Stimulated activated CD4-positive, alpha-beta T cell treated with anti-CD3 and anti-CD28 coated beads, Interleukin-12 subunit alpha, Interleukin-12 subunit beta, amount 100 ng/mL, for 24 hours (primary cell): ENCODE results near the gene HS1BP3.

Experiments used
- DNase-seq, 2 experiments: peaks; one replicate each; pipeline ENCODE4 v3.0.0-alpha.2; 2020; ENCODE audit warnings: low read depth in 2 of 2

Gene HS1BP3

GRCh38 chr2:20600756-20601325, 50.1 kb downstream of the HS1BP3 start:
- DNase-seq = no peak

DNA sequence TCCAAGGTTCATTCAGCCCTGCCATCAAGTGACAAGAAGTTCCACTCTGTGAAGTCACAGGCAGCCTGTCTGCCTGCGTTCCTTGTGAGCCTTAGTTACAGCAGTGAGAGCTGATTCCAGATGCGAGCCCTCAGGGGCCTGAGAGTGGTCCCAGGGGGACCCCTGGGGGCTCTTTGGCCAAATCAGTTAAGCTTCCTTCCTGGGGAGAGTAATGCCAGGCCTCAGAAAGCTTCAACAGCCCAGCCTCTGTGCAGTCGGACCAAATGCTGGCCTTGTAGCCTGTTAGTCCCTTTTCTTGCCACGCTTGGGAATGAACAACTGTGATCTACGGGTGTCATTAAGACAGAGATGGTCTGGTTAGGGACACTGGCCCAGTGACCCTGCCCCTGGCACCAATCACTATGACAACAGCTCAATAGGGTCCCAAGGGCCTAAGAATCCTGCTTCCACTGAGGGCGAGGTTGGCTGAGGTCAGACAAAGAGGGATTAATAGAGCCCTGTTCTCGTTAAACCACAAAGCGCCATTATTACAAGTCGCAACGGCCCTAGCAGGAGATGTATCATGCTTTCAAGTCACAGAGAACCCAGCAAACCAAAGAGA, 50.9 kb downstream of the HS1BP3 start:
- no peak for DNase-seq

DNA sequence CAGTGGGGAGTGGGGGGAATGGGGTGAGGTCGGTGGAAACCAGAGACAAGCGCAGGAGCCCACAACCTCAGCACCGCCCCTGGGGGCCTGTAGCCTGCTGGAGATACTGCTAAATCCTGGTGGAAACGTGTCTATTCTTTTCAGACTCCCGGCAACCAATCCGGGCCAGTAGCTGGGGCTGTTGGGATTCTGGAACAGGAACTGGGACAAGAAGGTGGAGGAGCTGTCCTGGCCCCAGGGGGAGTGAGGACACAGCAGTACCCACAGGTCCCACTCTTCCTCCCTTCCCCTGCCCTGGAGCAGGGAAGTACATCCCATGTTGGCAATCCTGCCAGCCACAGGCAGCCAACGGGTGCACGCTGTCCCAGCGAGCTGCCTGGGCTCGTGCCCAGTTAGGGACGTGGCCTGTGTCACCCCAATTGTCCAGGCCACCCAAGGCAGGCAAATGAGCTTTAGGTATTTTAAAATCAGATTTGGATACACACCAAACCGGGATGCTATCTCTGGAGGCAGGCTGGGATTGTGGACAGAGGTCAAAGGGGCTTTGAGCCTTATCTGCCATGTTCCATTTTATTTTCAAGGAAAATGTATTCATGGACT, 51.8 kb downstream of the HS1BP3 start:
- no peak for DNase-seq

- DNase-seq = no peak
Measured at GRCh38 chr2:20597860-20598183, 53.1 kb downstream of the HS1BP3 start.

DNA sequence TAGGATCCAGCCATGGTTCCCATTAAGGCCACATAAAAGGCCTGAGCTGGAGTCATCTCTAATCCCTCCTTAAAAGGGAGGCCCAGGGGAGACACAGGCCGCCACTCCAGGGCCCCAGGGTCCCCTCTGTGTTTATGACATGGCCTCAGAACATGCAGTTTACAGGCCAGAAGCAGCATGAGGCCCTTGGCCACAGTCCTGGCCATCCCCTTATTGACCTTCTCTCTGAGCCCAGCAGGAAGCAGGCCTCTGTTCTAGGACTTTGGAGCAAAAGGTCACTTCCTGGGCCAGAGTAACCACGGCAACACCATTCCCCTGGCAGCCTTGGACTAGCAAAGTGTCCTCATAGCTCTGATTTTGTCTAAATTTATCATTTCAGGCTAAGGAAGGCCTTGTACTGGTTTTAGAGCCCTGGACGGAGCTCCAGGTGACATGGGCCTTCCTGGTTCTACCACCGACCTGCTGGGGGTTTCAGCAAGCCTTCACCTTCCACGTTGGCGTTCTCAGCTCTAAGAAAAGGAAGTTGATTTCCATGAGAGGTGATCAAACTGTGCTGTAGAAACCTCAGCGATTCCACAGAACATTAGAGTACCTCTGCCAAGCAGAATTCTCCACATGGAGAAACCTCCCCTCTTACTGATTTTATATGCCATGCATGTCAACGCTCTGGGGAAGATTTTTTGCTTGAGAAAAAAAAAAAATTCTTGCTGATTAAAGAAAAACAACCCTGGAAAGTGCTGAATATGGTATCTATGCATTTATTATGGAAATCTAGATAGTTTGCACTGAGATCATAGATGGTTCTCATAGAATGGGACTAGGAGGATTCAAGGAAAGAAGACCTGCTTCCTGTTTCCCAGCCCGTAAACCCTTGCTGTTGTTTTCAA, 53.7 kb downstream of the HS1BP3 start:
- no peak for DNase-seq

DNA sequence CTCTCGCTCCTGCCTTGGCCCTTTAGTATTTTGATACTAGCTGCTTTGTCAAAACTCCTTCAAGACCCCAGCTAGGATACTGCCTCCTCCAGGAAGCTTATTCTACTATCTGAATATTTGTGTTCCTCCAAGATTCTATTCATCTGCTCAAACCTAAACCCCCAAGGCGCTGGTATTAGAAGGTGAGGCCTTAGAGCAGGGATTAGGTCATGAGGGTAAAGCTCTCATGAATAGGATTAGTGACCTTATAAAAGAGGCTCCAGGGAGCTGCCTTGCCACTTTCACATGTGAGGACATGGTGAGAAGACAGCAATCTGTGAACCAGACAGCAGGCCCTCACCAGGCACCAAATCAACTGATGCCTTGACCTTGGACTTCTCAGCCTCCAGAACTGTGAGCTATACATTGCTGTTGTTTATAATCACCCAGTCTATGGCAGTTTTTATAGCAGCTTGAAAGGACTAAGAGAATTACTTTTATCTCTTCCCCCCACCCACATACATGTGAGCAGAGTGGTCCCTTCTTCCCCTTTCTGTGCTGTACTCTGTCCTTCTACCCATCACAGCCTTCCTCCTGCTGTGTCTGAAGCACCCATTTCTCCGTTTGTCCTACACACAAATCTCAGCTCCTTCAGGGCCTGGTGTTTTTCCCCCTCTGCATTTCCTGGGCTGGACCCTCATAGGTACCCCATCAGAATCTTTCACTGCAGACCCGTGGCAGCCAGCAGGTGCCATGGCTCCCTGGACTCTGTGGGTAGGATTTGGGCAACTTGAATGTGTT, 54.5 kb downstream of the HS1BP3 start:
- DNase-seq = no peak

DNA sequence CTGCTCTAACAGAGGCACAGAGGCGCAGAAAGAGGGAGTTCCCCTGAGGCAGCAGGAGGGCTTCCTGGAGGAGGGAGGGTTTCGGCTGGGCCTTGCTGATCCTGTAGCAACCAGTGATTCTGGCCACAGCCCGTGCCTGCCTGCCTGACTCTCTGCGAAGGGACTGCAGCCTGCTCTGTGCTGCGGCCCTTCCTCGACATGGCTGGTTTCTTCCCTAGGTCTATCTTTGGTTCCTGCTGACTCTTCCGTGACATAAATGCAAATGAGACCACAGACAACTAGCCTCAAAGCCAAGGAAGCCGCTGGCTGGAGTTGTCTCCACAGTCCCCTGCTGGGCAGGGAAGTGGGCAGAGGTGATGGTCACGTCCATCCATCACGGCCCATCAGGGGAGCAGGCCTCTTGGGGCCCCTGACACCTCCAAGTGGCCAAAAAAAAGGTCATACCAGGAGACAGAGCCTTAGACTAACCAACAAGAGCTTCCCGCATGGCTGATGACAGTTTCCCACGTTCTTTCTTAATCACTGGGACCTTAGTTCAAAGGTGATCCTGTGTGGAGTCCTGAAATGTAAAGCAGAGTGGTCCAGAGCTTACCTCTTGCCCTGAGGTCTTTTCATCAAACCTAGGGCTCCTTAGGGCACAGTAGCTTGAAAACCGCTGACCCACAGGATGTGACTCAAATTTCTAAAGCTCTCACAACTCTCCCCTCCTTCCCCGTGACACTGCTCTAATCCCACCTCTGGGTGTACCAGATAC, 55.3 kb downstream of the HS1BP3 start:
- no peak for DNase-seq

DNA sequence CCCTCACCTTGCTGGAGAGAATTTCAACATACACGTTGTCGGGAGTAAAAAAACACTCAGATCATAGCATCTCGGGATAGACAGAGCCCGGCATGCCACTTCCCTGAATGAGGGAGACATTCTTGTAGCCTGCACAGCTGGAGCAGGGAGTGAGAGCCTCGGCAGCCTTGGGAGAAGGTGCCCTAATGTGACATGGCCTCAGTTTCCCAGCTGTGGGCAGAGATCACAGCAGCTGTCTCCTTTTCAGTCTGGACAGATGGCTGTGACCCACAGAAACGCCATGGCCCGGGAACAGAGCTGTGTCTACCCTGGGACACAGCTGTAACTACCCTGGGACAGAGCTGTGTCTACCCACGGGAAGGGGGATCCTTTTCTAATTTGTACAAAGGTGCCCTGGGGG, 55.9 kb downstream of the HS1BP3 start:
- no peak for DNase-seq

DNA sequence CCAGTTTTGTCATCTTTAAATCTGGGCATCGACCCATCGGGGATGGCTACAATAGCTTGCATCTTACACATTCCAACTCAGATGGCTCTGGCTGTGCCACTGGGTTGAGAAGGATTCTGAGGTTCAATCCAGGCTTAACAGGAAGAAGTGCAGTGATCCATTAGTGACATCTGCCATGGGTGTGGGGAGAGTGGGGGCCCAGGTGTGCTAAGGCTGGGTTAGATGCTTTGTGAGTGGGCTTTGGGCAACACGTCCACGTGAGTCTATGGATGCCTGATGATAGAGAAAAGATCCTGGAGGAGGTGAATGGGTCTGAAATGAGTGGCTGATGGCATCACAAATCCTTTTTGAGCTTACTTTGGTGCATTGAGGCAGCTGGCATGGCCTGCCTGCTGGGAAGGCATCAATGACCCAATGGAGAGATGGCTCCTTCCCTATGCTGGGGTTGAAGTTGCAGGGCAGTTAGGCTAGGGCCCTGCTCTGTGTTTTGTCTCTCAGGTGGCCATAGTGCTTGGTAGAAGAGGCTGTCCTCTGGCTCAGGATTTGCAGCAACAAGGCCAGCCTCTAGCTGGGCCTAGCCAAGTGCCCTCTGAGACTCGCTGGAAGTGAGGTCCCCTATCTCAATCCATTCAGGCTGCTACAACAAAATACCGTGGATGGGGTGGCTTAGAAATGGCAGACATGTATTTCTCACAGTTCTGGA, 56.7 kb downstream of the HS1BP3 start:
- no peak for DNase-seq

DNA sequence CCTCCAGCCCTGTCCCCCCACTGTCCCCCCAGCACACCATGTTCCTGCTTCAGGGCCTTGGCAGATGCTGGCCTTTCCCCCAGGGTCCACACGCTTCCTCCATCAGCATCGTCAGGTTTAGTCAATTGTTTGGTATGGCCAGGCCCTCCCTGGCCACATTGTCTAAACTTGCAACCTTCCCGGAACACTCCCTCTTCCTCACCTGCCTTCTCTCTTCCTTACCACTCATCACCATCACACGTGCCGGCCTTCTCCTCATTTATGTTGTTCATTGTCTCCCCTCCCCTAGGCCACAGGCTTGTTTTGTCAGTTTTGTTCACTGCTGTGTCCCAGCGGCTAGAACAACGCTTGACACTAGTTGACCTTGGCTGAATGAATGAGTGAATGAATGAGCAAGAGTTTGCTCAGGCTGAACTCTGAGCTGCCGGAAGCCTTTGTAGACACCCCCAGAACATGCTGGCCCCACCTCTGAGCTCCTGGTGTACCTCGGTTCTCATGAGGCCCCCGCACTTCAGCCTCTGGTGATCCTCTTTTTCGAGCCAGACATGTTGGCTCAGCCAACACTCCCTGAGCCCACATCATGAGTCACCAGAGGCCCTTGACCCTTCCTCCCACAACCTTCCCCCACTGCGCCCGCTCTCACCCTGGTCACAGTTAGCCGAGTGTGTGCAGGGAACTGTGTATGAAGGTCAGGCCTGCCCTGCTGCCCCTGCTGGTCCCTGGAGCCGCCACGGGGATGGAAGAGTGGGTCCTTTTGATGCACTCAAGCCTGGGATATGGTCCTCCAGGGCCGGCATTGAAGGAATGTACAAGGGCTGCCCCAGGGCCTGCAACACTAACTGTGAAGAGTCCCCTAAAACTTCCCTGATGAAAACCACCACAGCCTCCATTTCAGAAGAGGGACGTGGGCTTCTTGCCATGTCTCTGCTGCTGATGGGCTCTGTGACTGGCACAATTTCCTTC, 57.5 kb downstream of the HS1BP3 start:
- DNase-seq = no peak

- no peak for DNase-seq
Measured at GRCh38 chr2:20592106-20593071, 58.5 kb downstream of the HS1BP3 start.

GRCh38 chr2:20590704-20591515, 60.0 kb downstream of the HS1BP3 start:
- no peak for DNase-seq

DNA sequence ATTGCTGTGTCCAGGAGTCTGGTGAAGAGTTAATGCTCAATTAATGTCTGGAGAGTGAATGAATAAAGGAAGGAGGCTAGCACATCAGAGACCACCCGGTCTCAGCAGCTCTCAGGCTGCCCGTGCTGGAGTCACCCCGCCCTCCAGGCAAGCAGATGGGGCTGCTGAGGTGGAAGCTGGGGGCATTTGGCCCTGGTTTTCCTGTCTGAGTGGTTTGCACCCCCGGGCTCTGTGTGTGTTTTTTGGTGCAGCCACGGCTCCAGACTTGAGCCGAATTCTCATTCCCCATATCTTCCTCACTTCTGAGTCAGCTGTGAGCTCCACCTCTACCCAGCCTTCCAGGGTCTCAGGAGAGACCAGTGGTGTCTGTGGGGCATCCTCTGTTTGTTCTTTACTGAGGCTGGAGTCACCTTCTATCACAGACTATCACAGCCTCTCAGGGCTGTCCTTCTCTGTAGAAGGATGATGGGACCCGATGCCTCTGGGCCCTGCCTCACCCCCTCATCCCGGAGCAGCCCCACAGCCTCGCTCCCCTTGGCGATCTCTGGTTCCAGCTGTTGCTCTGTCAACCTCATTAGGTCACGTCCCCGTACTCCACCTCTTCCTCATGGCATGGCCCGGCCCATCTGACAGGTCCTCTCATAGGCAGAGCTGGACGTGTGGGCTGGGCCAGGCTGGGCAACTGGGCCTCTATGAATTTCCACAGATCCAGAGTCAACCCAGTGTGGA, 60.8 kb downstream of the HS1BP3 start:
- no peak for DNase-seq

DNA sequence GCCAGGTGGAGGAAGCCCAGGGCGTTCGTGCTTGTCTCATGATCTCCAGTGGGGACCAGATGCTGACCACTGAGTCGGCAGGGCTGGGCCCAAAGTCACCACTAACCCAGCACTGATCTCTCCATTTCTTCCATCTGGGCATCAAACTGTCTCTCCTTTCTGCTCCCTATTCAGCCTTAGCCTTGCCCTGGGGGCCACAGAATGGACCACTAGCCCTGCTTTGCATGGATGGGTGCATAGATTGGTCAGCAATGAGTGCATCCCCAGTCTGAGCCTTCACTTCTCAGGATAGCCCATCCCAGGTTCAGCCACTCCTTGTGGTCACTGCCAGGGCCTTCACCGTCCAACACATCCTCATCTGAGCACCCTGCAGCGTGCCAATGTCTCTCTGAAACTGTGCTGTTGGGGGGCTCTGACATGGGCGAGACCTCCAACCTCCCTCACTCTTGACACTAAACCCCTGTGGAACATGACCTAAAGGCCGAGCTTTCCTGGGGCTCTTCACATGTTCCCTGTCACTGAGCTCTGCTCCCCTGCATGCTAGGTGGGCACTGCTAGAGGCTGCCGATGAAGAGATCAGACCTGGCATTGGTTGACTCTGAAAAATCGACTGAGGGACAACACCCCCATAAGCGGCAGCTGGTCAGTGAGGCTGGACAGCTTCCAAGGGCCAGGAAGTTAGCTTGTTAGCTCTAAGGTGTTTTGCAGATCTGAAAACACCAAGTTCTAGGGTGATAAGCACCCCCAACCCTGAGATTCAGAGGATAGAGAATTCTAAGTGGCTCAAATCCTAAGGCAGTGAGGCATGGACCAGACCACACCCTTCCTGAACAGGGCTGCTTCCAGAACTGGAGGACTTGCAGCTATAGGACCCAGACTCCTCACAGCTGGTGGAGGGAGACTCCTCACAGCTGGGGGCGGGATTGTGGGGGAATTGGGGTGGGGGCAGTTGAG, 61.7 kb downstream of the HS1BP3 start:
- no peak for DNase-seq
